Muscle layer of duodenum (tissue), 2 donors: ENCODE measurements around the gene ST7L.

Experiments
- H3K27ac ChIP-seq: one replicate; pipeline ENCODE4 v1.7.0; 2013; ENCODE audit warnings: mild to moderate bottlenecking, low read length
- H3K27me3 ChIP-seq: one replicate; pipeline ENCODE4 v1.7.0; 2013; ENCODE audit warnings: low read depth, mild to moderate bottlenecking, control low read depth, low read length
- H3K36me3 ChIP-seq, 2 donors: one replicate each; pipeline ENCODE4 v1.7.0; 2013; ENCODE audit warnings: low read length in 2 of 2, control low read depth in 1 of 2, mild to moderate bottlenecking in 1 of 2; ENCODE audit not compliant: insufficient read depth in 2 of 2, control insufficient read depth in 1 of 2
- H3K4me1 ChIP-seq, 2 donors: one replicate each; pipeline ENCODE4 v1.7.0; 2013; ENCODE audit warnings: low read length in 2 of 2, mild to moderate bottlenecking in 2 of 2, control low read depth in 1 of 2, moderate library complexity in 1 of 2; ENCODE audit not compliant: insufficient read depth in 2 of 2, control insufficient read depth in 1 of 2
- H3K4me3 ChIP-seq, 2 donors: one replicate each; pipeline ENCODE4 v1.7.0; 2013; ENCODE audit warnings: low read length in 2 of 2, low read depth in 1 of 2, mild to moderate bottlenecking in 1 of 2
- H3K9me3 ChIP-seq, 2 donors: one replicate each; pipeline ENCODE4 v1.7.0; 2013; ENCODE audit warnings: low read length in 2 of 2, control low read depth in 1 of 2, mild to moderate bottlenecking in 1 of 2; ENCODE audit not compliant: control insufficient read depth in 1 of 2
- donor health status: healthy.

The ST7L gene

GRCh38 chr1:112530832-112531231 lies 88.1 kb downstream of the ST7L start:
- Histone ChIP-seq H3K27me3 (no peaks in the 10 kb centered on the region), H3K9me3 (no peaks in the 10 kb centered on the region), H3K4me1 (no peaks in the 10 kb centered on the region), H3K27ac (no peak overlapping the region), H3K36me3 (peaks cover 9 to 13% of the 10 kb centered on the region in 2 donors), H3K4me3 (no peak overlapping the region)

GRCh38 chr1:112529301-112529700 lies 89.6 kb downstream of the ST7L start:
- H3K9me3 ChIP-seq: no peaks in the 10 kb centered on the region
- H3K4me1 ChIP-seq: no peaks in the 10 kb centered on the region
- H3K27me3 ChIP-seq: no peaks in the 10 kb centered on the region
- H3K36me3 ChIP-seq: peaks cover 9 to 23% of the 10 kb centered on the region in 2 donors
- no peak overlapping the region for H3K27ac ChIP-seq
- H3K4me3 ChIP-seq: no peak overlapping the region

- no peak overlapping the region for H3K4me3 ChIP-seq
- no peaks in the 10 kb centered on the region for H3K4me1 ChIP-seq
- H3K9me3 ChIP-seq: no peaks in the 10 kb centered on the region
- H3K36me3 ChIP-seq: peaks cover 9 to 23% of the 10 kb centered on the region in 2 donors
- H3K27ac ChIP-seq: no peak overlapping the region
- H3K27me3 ChIP-seq: no peaks in the 10 kb centered on the region
Measured at GRCh38 chr1:112528076-112528475, 90.9 kb downstream of the ST7L start.

- Histone ChIP-seq H3K9me3 (no peaks in the 10 kb centered on the region), H3K4me3 (no peak overlapping the region), H3K4me1 (no peaks in the 10 kb centered on the region), H3K27me3 (no peaks in the 10 kb centered on the region), H3K27ac (no peak overlapping the region), H3K36me3 (peaks cover 9 to 23% of the 10 kb centered on the region in 2 donors)
Measured at GRCh38 chr1:112527266-112528010, 91.5 kb downstream of the ST7L start.

GRCh38 chr1:112524986-112525385 lies 94.0 kb downstream of the ST7L start:
- Histone ChIP-seq H3K27ac (no peak overlapping the region), H3K36me3 (peaks cover 11 to 23% of the 10 kb centered on the region in 2 donors), H3K9me3 (no peaks in the 10 kb centered on the region), H3K27me3 (no peaks in the 10 kb centered on the region), H3K4me1 (no peaks in the 10 kb centered on the region), H3K4me3 (no peak overlapping the region)

GRCh38 chr1:112524251-112524650 lies 94.7 kb downstream of the ST7L start:
- Histone ChIP-seq H3K4me1 (no peaks in the 10 kb centered on the region), H3K4me3 (no peak overlapping the region), H3K9me3 (no peaks in the 10 kb centered on the region), H3K36me3 (peaks cover 11 to 23% of the 10 kb centered on the region in 2 donors), H3K27me3 (no peaks in the 10 kb centered on the region), H3K27ac (no peak overlapping the region)

- Histone ChIP-seq H3K27ac (no peak overlapping the region), H3K36me3 (peaks cover 7 to 23% of the 10 kb centered on the region in 2 donors)
Measured at GRCh38 chr1:112522621-112523020, 96.3 kb downstream of the ST7L start.

GRCh38 chr1:112520166-112520565 lies 98.8 kb downstream of the ST7L start:
- Histone ChIP-seq H3K27ac (no peak overlapping the region), H3K4me3 (no peak overlapping the region), H3K4me1 (peaks cover 0 to 4% of the 10 kb centered on the region in 2 donors), H3K9me3 (no peaks in the 10 kb centered on the region), H3K36me3 (peaks cover 2 to 3% of the 10 kb centered on the region in 2 donors), H3K27me3 (no peaks in the 10 kb centered on the region)

More at GRCh38 chr1:112522621-112523020, 96.3 kb downstream of the ST7L start:
- Histone ChIP-seq H3K27me3 (no peaks in the 10 kb centered on the region), H3K4me1 (no peaks in the 10 kb centered on the region), H3K4me3 (no peak overlapping the region), H3K9me3 (no peaks in the 10 kb centered on the region)

GRCh38 chr1:112518186-112518585 lies 100.8 kb downstream of the ST7L start:
- Histone ChIP-seq H3K36me3 (peaks cover 0 to 2% of the 10 kb centered on the region in 2 donors), H3K4me3 (no peak overlapping the region), H3K4me1 (peaks cover 0 to 4% of the 10 kb centered on the region in 2 donors), H3K27me3 (no peaks in the 10 kb centered on the region), H3K9me3 (no peaks in the 10 kb centered on the region), H3K27ac (no peak overlapping the region)

GRCh38 chr1:112517646-112518045 lies 101.3 kb downstream of the ST7L start:
- peaks cover 0 to 2% of the 10 kb centered on the region in 2 donors for H3K36me3 ChIP-seq
- no peak overlapping the region for H3K4me3 ChIP-seq
- no peak overlapping the region for H3K27ac ChIP-seq
- no peaks in the 10 kb centered on the region for H3K27me3 ChIP-seq
- H3K9me3 ChIP-seq: no peaks in the 10 kb centered on the region
- H3K4me1 ChIP-seq: peaks cover 0 to 4% of the 10 kb centered on the region in 2 donors

- Histone ChIP-seq H3K27me3 (no peaks in the 10 kb centered on the region), H3K4me3 (no peak overlapping the region), H3K36me3 (peaks cover 0 to 2% of the 10 kb centered on the region in 2 donors), H3K27ac (no peak overlapping the region), H3K9me3 (no peaks in the 10 kb centered on the region), H3K4me1 (peaks cover 0 to 4% of the 10 kb centered on the region in 2 donors)
Measured at GRCh38 chr1:112517231-112517630, 101.7 kb downstream of the ST7L start.

- no peaks in the 10 kb centered on the region for H3K27me3 ChIP-seq
- H3K4me3 ChIP-seq: no peak overlapping the region
- no peak overlapping the region for H3K27ac ChIP-seq
- peaks cover 0 to 4% of the 10 kb centered on the region in 2 donors for H3K4me1 ChIP-seq
- H3K36me3 ChIP-seq: no peaks in the 10 kb centered on the region
- no peaks in the 10 kb centered on the region for H3K9me3 ChIP-seq
Measured at GRCh38 chr1:112516141-112516540, 102.8 kb downstream of the ST7L start.
